GM12801 (cell line): ENCODE data around the gene PPP1R16B.

Experiments used
- TF ChIP-seq, protein P1 (sequence below): IDR thresholded peaks from one replicate; pipeline ENCODE4 v1.5.1; 2011; ENCODE audit warnings: control low read depth; ENCODE audit not compliant: insufficient read length; ENCODE audit errors: extremely low read depth

Gene PPP1R16B

DNA sequence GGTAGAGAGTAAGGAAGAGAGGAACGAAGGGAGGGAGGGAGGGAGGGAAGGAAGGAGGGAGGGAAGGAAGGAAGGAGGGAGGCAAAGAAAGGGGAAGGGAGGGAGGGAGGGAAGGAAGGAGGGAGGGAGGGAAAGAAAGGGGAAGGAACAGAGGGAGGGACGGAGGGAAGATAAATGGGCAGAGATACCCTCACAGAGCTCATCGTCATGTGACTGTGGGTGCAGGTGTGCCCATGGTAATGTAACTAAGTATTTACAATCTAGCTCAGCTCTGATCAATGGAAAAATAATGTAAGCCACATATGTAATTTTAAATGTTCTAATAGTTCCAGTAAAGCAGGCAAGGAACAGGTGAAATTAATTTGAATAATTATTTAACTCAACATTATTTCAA lies 66.1 kb downstream of the PPP1R16B start:
- TF ChIP-seq, protein P1, sequence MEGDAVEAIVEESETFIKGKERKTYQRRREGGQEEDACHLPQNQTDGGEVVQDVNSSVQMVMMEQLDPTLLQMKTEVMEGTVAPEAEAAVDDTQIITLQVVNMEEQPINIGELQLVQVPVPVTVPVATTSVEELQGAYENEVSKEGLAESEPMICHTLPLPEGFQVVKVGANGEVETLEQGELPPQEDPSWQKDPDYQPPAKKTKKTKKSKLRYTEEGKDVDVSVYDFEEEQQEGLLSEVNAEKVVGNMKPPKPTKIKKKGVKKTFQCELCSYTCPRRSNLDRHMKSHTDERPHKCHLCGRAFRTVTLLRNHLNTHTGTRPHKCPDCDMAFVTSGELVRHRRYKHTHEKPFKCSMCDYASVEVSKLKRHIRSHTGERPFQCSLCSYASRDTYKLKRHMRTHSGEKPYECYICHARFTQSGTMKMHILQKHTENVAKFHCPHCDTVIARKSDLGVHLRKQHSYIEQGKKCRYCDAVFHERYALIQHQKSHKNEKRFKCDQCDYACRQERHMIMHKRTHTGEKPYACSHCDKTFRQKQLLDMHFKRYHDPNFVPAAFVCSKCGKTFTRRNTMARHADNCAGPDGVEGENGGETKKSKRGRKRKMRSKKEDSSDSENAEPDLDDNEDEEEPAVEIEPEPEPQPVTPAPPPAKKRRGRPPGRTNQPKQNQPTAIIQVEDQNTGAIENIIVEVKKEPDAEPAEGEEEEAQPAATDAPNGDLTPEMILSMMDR: no peak

DNA sequence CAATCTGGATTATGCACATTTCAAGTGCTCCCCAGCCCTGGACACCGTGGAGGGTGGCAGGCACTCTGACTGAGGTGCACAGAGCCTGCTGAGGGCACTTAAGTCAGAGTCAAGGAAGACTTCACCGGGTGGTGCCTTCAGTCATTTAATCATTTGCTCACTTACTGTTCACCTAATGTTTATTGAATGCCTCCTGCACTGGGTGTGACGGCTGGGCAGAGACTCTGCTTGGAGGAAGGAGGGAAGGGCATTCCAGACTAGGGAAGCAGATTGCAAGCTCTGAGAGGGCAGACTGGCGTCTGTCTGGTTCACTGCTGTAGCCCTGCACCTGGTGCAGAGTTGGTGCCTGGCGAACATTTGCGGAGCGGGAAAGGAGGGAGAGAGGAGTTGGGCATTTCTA lies 66.5 kb downstream of the PPP1R16B start:
- TF ChIP-seq, protein P1: no peak

DNA sequence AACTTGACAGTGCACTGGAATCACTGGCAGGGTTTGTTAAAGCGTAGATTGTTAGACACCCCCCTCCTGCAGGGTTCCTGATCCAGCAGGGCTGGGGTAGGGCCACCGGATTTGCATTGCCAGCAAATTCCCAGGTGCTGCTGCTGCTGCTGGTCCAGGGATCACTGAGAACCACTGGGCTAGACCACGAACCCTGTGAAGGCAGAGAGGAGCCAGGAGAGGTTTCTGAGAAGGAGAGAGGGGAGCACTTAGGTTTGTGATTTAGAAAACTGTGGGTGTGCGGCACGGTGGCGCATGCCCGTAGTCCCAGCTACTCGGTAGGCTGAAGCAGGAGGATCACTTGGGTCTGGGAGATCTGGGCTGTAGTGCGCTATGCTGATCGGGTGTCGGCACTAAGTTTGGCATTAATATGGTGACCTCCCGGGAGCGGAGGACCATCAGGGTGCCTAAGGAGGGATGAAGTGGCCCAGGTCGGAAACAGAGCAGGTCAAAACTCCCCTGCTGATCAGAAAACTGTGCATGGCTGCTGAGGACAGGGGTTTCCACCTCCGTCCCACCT lies 67.1 kb downstream of the PPP1R16B start:
- TF ChIP-seq, protein P1: no peak

DNA sequence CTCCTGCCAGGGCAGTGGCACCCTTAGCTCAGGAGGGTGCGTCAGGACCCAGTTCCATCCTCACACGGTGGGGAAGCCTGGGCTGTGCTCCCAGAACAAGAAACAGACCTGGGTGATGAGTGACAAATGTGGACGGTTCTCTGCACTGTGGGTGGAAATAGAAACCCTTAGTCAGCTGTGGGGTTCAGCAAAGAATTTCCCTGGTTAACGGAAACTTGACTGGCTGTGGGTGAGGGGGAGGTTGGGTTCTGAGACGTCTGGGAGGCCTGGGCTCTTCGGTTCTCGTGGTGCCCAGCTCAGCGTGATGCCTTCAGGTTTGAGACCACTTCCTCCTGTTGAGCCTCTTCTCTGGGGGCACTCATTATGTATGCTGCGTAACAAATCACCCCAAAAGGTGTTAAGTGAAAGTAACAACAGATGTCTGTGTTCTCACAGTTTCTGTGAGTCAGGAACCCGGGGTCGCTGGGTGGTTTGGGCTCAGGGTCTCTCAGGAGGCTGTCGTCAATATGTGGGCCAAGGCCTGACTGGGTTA lies 67.6 kb downstream of the PPP1R16B start:
- TF ChIP-seq, protein P1: no peak

DNA sequence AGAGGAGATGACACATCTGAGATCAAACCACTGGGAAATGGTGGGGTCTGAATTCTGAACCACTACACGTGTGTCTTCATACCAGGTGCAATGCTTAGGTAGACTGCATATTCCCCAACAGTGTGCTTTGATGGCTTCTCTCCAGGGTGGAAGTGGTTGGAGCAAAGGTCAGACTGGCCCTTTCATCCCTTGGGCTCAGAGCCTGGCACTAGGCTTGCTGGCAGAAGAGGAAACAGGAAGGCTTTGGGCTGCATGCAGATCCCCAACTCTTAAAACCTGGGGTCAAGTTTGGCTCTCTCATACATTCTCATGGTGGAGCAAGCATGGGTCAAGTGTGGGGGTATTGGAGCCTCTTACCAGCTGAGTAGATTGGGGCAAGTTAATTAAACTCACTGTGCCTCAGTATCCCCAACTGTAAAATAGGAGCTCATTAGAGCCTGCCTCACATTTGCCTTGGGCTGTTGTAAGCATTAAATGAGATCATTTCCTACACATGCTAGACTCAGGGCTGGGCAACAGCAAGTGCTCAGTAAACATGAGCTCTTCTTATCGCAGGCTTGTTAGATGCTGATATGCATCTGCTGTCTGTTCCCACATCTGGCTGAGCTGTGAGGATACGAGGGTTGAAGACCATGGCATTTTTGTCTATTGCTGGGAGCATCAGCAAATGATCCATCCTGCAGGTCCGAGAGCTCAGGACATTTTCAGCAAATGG lies 69.1 kb downstream of the PPP1R16B start:
- TF ChIP-seq, protein P1: no peak

DNA sequence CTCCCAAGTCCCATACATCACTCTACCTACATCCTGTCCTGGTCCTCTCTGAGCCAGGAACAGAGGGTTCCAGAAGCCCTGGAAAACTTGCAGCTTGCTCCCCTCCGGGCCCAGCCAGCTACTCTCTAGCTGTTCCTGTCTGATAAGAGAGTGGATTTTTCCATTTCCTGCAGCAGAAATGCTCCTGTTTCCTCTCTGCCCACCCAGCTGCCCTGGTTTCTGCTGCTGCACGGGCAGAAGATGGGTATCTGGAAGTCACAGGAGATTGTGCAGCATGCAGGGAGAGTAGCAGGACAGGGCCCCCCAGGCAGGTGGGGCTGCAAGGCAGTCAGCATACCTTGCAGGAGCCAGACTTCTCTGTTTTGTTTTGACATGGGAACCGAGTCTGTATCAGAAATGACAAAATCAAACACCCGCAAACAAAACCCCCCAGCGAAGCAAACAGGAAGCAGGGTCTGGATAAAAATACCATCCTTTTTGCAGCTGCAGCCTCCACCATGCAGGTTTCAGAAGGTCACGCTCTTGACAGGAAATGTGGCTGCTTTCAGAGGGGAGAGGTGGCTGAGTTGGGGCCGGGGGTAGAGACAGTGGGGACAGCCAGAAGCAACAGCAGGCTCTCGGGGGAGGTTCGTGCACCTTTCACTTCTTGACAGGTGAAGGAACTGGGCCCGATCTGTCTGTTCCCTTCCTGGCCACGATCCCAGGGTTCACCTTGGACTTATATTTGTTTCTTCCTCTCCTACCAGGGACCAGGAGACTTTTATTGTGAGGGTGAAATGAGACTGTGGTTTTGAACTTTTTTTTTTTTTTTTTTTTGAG lies 69.9 kb downstream of the PPP1R16B start:
- TF ChIP-seq, protein P1: no peak

DNA sequence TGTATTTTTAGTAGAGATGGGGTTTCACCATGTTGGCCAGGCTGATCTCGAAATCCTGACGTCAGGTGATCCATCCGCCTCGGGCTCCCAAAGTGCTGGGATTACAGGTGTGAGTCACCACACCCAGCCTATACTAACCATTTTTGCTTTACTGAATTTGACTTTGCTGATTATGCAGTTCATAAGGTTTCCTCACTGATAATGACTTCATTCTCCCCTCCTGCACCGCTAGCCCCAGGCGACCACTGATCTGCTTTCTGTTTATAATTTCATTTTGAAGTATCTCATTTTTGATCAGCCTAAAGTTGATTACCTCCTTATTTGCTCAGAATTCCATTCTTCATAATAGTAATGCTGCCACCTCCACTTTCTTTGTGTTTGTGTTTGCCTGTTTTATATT lies 72.0 kb downstream of the PPP1R16B start:
- TF ChIP-seq, protein P1: no peak
